ENCODE results near the gene MYO9B.

The MYO9B gene

GRCh38 chr19:17075035-17075863 is at the start of gene MYO9B, which contains the start of gene HAUS8:
MYO9B (plus strand) TSS chr19:17075777; CDS start chr19:17101718, 25,941 bp downstream.
HAUS8 (minus strand) TSS chr19:17075452; CDS start chr19:17075422, 30 bp downstream.
- Mint-ChIP-seq H3K9me3 (no peaks in the 10 kb centered on the region), H3K4me1 (peaks cover 53% of the 10 kb centered on the region), H3K27me3 (no peaks in the 10 kb centered on the region), H3K36me3 (peaks cover 8% of the 10 kb centered on the region), H3K27ac (peak within 1 kb of the TSS; percentile 97), H3K4me3 (peak within 1 kb of the TSS; percentile 99)
- ATAC-seq (ENCODE audit: low read depth): peak; percentile 73
- DNase-seq (ENCODE audit: low spot score in 2 of 2): peak; percentile 95 to 99

GRCh38 chr19:17025991-17026658 is 49.5 kb upstream of the MYO9B start:
- ATAC-seq (ENCODE audit: low read depth) (peak; percentile 85), DNase-seq (ENCODE audit: low spot score in 2 of 2) (peak; percentile 35 to 36)
- peak overlapping the region; percentile 76 for H3K4me3 Mint-ChIP-seq
- H3K9me3 Mint-ChIP-seq: peaks cover 10% of the 10 kb centered on the region
- peaks cover 31% of the 10 kb centered on the region for H3K27me3 Mint-ChIP-seq
- H3K4me1 Mint-ChIP-seq: peaks cover 8% of the 10 kb centered on the region
- no peak overlapping the region for H3K27ac Mint-ChIP-seq
- H3K36me3 Mint-ChIP-seq: peaks cover 8% of the 10 kb centered on the region

- H3K27ac Mint-ChIP-seq: no peak within 1 kb of the TSS
- H3K4me3 Mint-ChIP-seq: peak within 1 kb of the TSS; percentile 84
- peaks cover 31% of the 10 kb centered on the region for H3K27me3 Mint-ChIP-seq
- no peak for DNase-seq (ENCODE audit: low spot score in 2 of 2)
- H3K9me3 Mint-ChIP-seq: peaks cover 10% of the 10 kb centered on the region
- H3K36me3 Mint-ChIP-seq: peaks cover 8% of the 10 kb centered on the region
- H3K4me1 Mint-ChIP-seq: peaks cover 8% of the 10 kb centered on the region
- no peak for ATAC-seq (ENCODE audit: low read depth)
These were observed 48.7 kb upstream of the MYO9B start, which contains the start of gene CPAMD8 for GRCh38 chr19:17026706-17027534. CPAMD8 (minus strand) TSS chr19:17026810; CDS start chr19:17026642, 168 bp downstream.

GRCh38 chr19:17027535-17027975 is 48.0 kb upstream of the MYO9B start:
- peak overlapping the region; percentile 84 for H3K4me3 Mint-ChIP-seq
- peaks cover 33% of the 10 kb centered on the region for H3K27me3 Mint-ChIP-seq
- peaks cover 8% of the 10 kb centered on the region for H3K36me3 Mint-ChIP-seq
- peaks cover 8% of the 10 kb centered on the region for H3K4me1 Mint-ChIP-seq
- DNase-seq (ENCODE audit: low spot score in 2 of 2) (no peak), ATAC-seq (ENCODE audit: low read depth) (no peak)
- no peak overlapping the region for H3K27ac Mint-ChIP-seq
- peaks cover 10% of the 10 kb centered on the region for H3K9me3 Mint-ChIP-seq

GRCh38 chr19:17031741-17032140 is 43.8 kb upstream of the MYO9B start:
- H3K36me3 Mint-ChIP-seq: peaks cover 1% of the 10 kb centered on the region
- no peaks in the 10 kb centered on the region for H3K9me3 Mint-ChIP-seq
- H3K4me3 Mint-ChIP-seq: no peak overlapping the region
- H3K27ac Mint-ChIP-seq: no peak overlapping the region
- ATAC-seq (ENCODE audit: low read depth): no peak
- H3K4me1 Mint-ChIP-seq: peaks cover 7% of the 10 kb centered on the region
- H3K27me3 Mint-ChIP-seq: peaks cover 28% of the 10 kb centered on the region
- DNase-seq (ENCODE audit: low spot score in 2 of 2): no peak

GRCh38 chr19:17035842-17036424 is 39.6 kb upstream of the MYO9B start:
- Mint-ChIP-seq H3K9me3 (no peaks in the 10 kb centered on the region), H3K4me3 (no peak overlapping the region), H3K36me3 (no peaks in the 10 kb centered on the region), H3K27me3 (peaks cover 18% of the 10 kb centered on the region), H3K4me1 (peaks cover 6% of the 10 kb centered on the region), H3K27ac (no peak overlapping the region)
- no peak for DNase-seq (ENCODE audit: low spot score in 2 of 2)
- no peak for ATAC-seq (ENCODE audit: low read depth)

- H3K36me3 Mint-ChIP-seq: no peaks in the 10 kb centered on the region
- DNase-seq (ENCODE audit: low spot score in 2 of 2): no peak
- ATAC-seq (ENCODE audit: low read depth): no peak
- H3K27ac Mint-ChIP-seq: no peak overlapping the region
- H3K9me3 Mint-ChIP-seq: no peaks in the 10 kb centered on the region
- no peak overlapping the region for H3K4me3 Mint-ChIP-seq
- peaks cover 18% of the 10 kb centered on the region for H3K27me3 Mint-ChIP-seq
- peaks cover 6% of the 10 kb centered on the region for H3K4me1 Mint-ChIP-seq
These were observed 38.9 kb upstream of the MYO9B start for GRCh38 chr19:17036640-17037039.

GRCh38 chr19:17037184-17037583 is 38.4 kb upstream of the MYO9B start:
- no peaks in the 10 kb centered on the region for H3K36me3 Mint-ChIP-seq
- H3K4me1 Mint-ChIP-seq: peaks cover 6% of the 10 kb centered on the region
- H3K9me3 Mint-ChIP-seq: no peaks in the 10 kb centered on the region
- peaks cover 18% of the 10 kb centered on the region for H3K27me3 Mint-ChIP-seq
- no peak overlapping the region for H3K4me3 Mint-ChIP-seq
- ATAC-seq (ENCODE audit: low read depth) (no peak), DNase-seq (ENCODE audit: low spot score in 2 of 2) (no peak)
- no peak overlapping the region for H3K27ac Mint-ChIP-seq

GRCh38 chr19:17037966-17038500 is 37.5 kb upstream of the MYO9B start:
- H3K27ac Mint-ChIP-seq: no peak overlapping the region
- no peak for ATAC-seq (ENCODE audit: low read depth)
- peaks cover 6% of the 10 kb centered on the region for H3K4me1 Mint-ChIP-seq

GRCh38 chr19:17041976-17042375 is 33.6 kb upstream of the MYO9B start:
- no peak overlapping the region for H3K4me3 Mint-ChIP-seq
- H3K4me1 Mint-ChIP-seq: no peaks in the 10 kb centered on the region
- ATAC-seq (ENCODE audit: low read depth): no peak
- H3K27me3 Mint-ChIP-seq: peaks cover 7% of the 10 kb centered on the region
- H3K36me3 Mint-ChIP-seq: peaks cover 2% of the 10 kb centered on the region
- H3K27ac Mint-ChIP-seq: no peak overlapping the region
- no peaks in the 10 kb centered on the region for H3K9me3 Mint-ChIP-seq
- DNase-seq (ENCODE audit: low spot score in 2 of 2): no peak

More at GRCh38 chr19:17037966-17038500, 37.5 kb upstream of the MYO9B start:
- Mint-ChIP-seq H3K27me3 (peaks cover 17% of the 10 kb centered on the region), H3K4me3 (no peak overlapping the region), H3K36me3 (no peaks in the 10 kb centered on the region), H3K9me3 (no peaks in the 10 kb centered on the region)
- no peak for DNase-seq (ENCODE audit: low spot score in 2 of 2)

- Mint-ChIP-seq H3K4me3 (no peak overlapping the region), H3K27me3 (peaks cover 5% of the 10 kb centered on the region), H3K27ac (no peak overlapping the region), H3K36me3 (peaks cover 3% of the 10 kb centered on the region), H3K4me1 (no peaks in the 10 kb centered on the region), H3K9me3 (no peaks in the 10 kb centered on the region)
- DNase-seq (ENCODE audit: low spot score in 2 of 2) (no peak), ATAC-seq (ENCODE audit: low read depth) (no peak)
These were observed 31.8 kb upstream of the MYO9B start for GRCh38 chr19:17043744-17044143.

GRCh38 chr19:17045907-17046502 is 29.6 kb upstream of the MYO9B start:
- H3K27me3 Mint-ChIP-seq: peaks cover 2% of the 10 kb centered on the region
- H3K27ac Mint-ChIP-seq: no peak overlapping the region
- DNase-seq (ENCODE audit: low spot score in 2 of 2): no peak
- H3K9me3 Mint-ChIP-seq: no peaks in the 10 kb centered on the region
- H3K36me3 Mint-ChIP-seq: peaks cover 6% of the 10 kb centered on the region
- H3K4me3 Mint-ChIP-seq: no peak overlapping the region
- no peaks in the 10 kb centered on the region for H3K4me1 Mint-ChIP-seq
- no peak for ATAC-seq (ENCODE audit: low read depth)
